NK-92 treated with Interleukin-12 subunit alpha and Interleukin-12 subunit beta, amount 100 ng/mL, for 24 hours (cell line): Measurements from ENCODE around the gene TRPM2.

Experiments used
- DNase-seq: peaks from one replicate; lab custom pipeline; 2025; lab: John Stamatoyannopoulos, UW

Gene TRPM2

DNA sequence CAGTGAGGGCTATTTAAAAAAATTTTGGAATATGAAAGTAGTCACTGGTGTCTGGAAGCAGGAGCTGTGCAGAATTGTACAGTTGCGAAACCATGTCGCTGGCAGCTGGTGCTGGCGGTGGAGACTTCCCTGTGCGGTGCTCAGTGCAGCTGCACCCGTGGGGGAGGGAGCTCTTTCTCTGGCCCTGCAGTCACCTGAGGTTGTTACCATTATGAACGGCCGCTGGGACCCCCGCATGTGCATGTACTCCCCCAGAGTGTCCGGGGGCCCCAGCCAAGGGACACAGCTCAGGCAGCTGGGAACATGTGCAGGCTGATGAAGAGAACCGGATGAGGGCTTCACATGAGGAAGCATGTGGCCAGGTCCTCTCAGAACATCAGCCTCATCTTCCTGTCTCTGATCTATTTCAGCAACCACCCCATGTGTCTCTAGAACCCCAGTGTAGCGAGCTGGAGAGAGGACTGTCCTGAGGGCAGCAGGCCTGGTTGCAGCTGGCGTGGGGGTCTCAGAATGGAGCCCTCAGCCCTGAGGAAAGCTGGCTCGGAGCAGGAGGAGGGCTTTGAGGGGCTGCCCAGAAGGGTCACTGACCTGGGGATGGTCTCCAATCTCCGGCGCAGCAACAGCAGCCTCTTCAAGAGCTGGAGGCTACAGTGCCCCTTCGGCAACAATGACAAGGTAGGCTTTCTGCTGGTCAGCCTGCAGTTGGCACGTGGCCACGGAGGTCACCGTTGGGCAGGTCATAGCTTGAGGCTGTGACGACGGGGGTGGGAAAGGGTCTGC is at the start of gene TRPM2:
TSS of gene TRPM2 (plus strand) at position 431 of the 780 bp plus-strand sequence. CDS start at position 511, 80 bp downstream.
- peak; percentile 56 for DNase-seq

DNA sequence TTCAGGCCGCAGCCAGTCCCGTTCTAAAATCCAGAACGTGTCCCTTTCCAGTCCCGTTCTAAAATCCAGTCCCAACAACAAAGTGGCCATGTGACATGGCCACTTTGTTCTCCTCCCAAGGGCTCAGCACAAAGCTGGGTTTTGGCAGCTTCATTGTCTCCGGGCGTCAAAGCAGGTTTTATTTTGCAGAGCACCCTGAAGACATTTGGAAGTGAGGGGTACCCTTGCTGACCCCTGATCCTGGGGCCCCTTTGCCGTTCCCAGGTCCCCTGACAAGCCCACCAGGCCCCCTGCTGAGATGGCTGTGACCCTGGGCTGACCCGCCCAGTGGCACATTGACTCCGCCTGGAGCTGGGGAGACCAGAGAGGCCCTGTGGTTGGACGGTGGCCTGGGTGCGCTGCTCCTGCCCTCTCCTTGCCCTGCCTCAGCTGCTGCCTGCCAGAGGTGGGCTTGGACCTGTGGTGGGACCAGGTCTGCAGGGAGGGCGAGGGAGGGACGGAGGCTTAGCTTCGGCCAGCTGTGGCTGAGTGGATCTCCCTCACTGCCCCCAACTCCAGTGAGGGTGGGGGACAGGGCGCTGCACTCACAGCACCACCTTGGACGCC is 49.3 kb upstream of the TRPM2 start:
- no peak for DNase-seq

GRCh38 chr21:44304877-44305293 is 48.5 kb upstream of the TRPM2 start:
- DNase-seq, result no peak

- DNase-seq, result no peak
Observed at GRCh38 chr21:44305691-44306090, 47.7 kb upstream of the TRPM2 start.

- no peak for DNase-seq
Observed at GRCh38 chr21:44306936-44307704, 46.3 kb upstream of the TRPM2 start.

DNA sequence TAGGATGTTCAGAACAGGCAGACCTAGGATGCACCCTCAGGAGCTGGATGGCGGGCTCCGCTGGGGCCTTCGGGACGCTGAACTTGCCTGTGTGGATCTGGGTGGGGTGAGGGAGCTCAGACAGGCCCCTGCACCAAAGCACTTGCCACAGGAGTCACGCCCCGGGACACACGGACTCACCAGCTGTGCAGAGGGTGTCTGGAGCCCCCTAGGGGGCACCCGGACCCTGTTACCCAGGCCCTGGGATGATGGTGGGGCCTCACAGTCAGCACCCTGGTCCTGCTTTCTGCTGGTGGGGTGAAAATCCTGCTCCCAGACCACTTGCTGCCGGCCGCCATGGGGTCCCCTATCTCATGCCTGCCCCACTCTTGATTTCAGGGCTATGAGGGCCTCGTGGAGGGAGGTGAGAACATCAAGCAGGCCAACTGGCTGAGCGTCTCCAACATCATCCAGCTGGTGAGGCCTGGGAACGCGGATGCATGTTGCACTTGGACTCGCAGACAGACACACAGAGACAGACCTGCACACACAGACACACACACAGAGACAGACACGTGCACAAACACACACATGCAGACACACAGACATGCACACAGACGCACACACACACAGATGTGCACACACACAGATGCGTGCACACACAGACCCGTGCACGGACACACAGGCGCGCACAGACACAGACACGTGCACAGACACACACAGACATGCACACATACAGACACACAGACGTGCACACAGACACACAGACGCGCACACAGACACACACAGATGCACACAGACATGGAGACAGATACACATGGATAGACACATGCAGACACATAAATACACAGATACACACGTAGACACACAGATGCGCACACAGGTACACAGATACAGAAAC is 42.6 kb upstream of the TRPM2 start:
- no peak for DNase-seq

DNA sequence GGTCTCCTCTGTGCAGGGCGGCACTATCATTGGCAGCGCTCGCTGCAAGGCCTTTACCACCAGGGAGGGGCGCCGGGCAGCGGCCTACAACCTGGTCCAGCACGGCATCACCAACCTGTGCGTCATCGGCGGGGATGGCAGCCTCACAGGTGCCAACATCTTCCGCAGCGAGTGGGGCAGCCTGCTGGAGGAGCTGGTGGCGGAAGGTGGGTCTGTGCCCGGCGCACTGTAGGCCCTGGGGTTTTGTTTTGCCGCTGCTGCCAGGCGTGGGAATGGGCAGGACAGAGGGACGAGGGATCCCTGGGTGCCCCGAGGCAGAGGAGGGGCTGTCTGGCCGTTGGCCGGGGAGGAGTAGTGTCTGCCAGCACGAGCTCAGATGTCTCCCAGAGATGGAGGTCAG is 41.3 kb upstream of the TRPM2 start:
- no peak for DNase-seq

GRCh38 chr21:44312716-44313115 is 40.7 kb upstream of the TRPM2 start:
- DNase-seq, result no peak

GRCh38 chr21:44313451-44313850 is 40.0 kb upstream of the TRPM2 start:
- no peak for DNase-seq

- DNase-seq, result no peak
Observed at GRCh38 chr21:44314128-44314527, 39.3 kb upstream of the TRPM2 start.

GRCh38 chr21:44314561-44314960 is 38.9 kb upstream of the TRPM2 start:
- no peak for DNase-seq

- no peak for DNase-seq
Observed at GRCh38 chr21:44315691-44316203, 37.7 kb upstream of the TRPM2 start.

DNA sequence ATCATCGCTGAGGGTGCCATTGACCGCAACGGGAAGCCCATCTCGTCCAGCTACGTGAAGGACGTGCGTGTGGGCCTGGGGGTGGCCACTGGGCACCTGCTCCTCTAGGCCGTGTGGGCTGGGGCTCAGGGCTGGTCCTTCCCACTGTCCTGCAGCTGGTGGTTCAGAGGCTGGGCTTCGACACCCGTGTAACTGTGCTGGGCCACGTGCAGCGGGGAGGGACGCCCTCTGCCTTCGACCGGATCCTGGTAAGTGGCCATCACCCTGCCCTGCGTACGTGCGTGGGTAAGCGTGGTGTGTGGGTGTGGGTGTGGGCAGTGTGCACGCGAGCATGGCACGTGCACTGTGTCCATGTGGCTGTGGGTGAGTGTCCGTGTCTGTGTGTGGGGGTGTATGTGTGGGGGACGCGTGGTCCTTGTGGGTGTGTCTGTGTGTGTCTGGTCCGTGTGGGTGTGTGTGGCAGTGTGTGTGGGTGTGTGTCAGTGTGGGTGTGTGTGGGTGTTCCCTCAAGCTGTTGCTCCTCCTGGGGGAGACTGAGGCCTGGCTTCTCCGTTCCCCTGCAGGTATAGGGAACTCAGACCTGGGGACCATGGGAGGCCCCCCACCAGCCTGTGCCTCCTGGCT is 37.0 kb upstream of the TRPM2 start:
- DNase-seq, result no peak

- DNase-seq, result no peak
Observed at GRCh38 chr21:44317241-44317782, 36.1 kb upstream of the TRPM2 start.

GRCh38 chr21:44317871-44318270 is 35.5 kb upstream of the TRPM2 start:
- no peak for DNase-seq

GRCh38 chr21:44318489-44319285 is 34.7 kb upstream of the TRPM2 start:
- no peak for DNase-seq

GRCh38 chr21:44319407-44320065 is 33.9 kb upstream of the TRPM2 start:
- DNase-seq, result no peak

DNA sequence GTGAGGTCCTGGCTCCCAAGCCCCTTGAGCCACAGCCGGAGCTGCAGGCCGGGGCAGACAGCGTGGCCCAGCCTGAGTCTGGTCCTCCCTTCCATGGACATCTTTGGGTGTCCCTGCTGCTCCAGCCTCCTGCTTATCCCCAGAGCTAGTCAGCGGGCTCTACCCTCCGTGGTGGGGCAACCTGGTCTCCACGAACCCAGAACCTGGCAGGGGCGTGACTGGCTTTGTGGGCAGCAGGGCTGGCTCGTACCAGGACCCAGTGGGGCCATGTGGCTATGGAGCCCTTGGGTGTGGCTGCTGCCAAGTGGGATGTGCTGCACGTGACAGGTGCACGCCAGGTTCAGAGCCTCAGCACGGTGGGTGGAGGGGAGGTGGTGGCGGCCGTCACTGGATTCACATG is 32.6 kb upstream of the TRPM2 start:
- no peak for DNase-seq

DNA sequence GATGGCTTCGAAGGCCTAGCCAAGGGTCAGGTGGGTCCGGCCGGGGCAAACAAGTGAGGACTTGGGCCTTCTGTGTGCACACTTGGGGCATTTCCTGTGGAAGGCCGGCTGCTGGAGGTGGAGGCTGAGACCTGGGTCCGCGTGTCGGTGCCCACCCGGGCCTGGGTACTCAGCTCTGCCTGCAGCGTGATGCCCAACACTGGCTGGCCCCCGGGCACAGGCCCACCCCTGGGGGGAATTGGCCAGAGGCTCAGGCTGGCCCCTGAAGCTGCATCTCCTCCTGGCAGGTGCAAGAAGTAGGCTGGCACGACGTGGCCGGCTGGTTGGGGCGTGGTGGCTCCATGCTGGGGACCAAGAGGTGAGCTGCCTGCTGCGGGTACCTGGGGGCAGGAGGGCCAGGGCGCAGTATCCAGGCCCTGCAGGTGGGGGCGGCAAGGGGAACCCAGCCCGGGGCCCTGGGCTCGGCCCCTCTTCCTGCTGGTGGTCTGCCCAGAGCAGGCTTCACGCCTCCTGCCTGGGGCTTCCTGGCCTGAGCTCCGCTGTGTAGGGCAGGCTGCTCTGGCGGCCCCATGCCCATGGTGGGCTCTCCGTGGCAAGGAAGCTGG is 31.5 kb upstream of the TRPM2 start:
- DNase-seq, result no peak
